Colonic mucosa (tissue), 4 donors: ENCODE measurements around the gene RALGPS1. TPM values are rescaled to one million over a fixed set of nuclear protein-coding genes. Genes with fewer than 3 reads are reported as not detected.

Experiments
- DNase-seq: peaks from one replicate; pipeline ENCODE4 v3.0.0-alpha.2; 2020
- H3K27ac ChIP-seq: fragments of 200-600 bp; one replicate; pipeline ENCODE4 v1.8.0; 2021
- H3K27me3 ChIP-seq: fragments of 200-600 bp; one replicate; pipeline ENCODE4 v1.8.0; 2021
- H3K36me3 ChIP-seq: fragments of 200-600 bp; one replicate; pipeline ENCODE4 v1.8.0; 2021
- H3K4me1 ChIP-seq: fragments of 200-600 bp; one replicate; pipeline ENCODE4 v1.8.0; 2021; ENCODE audit warnings: mild to moderate bottlenecking
- H3K4me3 ChIP-seq: fragments of 200-600 bp; one replicate; pipeline ENCODE4 v1.8.0; 2021
- H3K9ac ChIP-seq, 2 donors: one replicate each; pipeline ENCODE4 v1.7.0; 2013; ENCODE audit warnings: control low read depth in 2 of 2, low read depth in 2 of 2, low read length in 2 of 2
- H3K9me3 ChIP-seq: fragments of 200-600 bp; one replicate; pipeline ENCODE4 v1.8.0; 2021
- intact Hi-C: fragments of 100-400 bp; cut with DNase I; formaldehyde crosslinking; loops from one replicate; pipeline ENCODE4 v1.14.1; 2022
- total RNA-seq, 2 donors: library from RNA; stranded (reverse); fragmentation: NEBNext Ultra II Directional in 1 of 2; extraction: Animal tissue kit (Norgen Biotek cat#: 25700) in 1 of 2; gene quantifications; one replicate each; pipeline ENCODE4 v1.2.1, GENCODE V29; 2021
- TF ChIP-seq, protein P1 (sequence below): fragments of 200-600 bp; IDR thresholded peaks from one replicate; pipeline ENCODE4 v1.8.0; 2022; ENCODE audit warnings: antibody characterized with exemption, mild to moderate bottlenecking
- donor health status: healthy.
- donor health status: DM: no; HTN: no; CAD: no.
- donor health status: DM: no; HTN: no; CAD: no.

RALGPS1 gene
- total RNA-seq, 2 donors from 2014 or later = 22.6 to 27.2 TPM

- H3K9ac ChIP-seq = no peak overlapping the region
- no peak overlapping the region for H3K27ac ChIP-seq
Measured at GRCh38 chr9:127258606-127259471, 344.3 kb downstream of the RALGPS1 start.

GRCh38 chr9:127262602-127263001 is 348.0 kb downstream of the RALGPS1 start:
- Histone ChIP-seq H3K27me3 (no peaks in the 10 kb centered on the region), H3K4me3 (no peak overlapping the region), H3K4me1 (no peaks in the 10 kb centered on the region), H3K36me3 (no peaks in the 10 kb centered on the region), H3K9ac (no peak overlapping the region), H3K27ac (no peak overlapping the region), H3K9me3 (no peaks in the 10 kb centered on the region)
- TF ChIP-seq, protein P1, sequence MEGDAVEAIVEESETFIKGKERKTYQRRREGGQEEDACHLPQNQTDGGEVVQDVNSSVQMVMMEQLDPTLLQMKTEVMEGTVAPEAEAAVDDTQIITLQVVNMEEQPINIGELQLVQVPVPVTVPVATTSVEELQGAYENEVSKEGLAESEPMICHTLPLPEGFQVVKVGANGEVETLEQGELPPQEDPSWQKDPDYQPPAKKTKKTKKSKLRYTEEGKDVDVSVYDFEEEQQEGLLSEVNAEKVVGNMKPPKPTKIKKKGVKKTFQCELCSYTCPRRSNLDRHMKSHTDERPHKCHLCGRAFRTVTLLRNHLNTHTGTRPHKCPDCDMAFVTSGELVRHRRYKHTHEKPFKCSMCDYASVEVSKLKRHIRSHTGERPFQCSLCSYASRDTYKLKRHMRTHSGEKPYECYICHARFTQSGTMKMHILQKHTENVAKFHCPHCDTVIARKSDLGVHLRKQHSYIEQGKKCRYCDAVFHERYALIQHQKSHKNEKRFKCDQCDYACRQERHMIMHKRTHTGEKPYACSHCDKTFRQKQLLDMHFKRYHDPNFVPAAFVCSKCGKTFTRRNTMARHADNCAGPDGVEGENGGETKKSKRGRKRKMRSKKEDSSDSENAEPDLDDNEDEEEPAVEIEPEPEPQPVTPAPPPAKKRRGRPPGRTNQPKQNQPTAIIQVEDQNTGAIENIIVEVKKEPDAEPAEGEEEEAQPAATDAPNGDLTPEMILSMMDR = no peak
- DNase-seq = no peak
- intact Hi-C loops = no loop called here

More at GRCh38 chr9:127258606-127259471, 344.3 kb downstream of the RALGPS1 start:
- no peaks in the 10 kb centered on the region for H3K27me3 ChIP-seq
- no peak for DNase-seq
- no peaks in the 10 kb centered on the region for H3K4me1 ChIP-seq
- H3K9me3 ChIP-seq = no peaks in the 10 kb centered on the region
- intact Hi-C loops = no loop called here
- H3K36me3 ChIP-seq = no peaks in the 10 kb centered on the region
- TF ChIP-seq, protein P1 = no peak
- H3K4me3 ChIP-seq = no peak overlapping the region

DNA sequence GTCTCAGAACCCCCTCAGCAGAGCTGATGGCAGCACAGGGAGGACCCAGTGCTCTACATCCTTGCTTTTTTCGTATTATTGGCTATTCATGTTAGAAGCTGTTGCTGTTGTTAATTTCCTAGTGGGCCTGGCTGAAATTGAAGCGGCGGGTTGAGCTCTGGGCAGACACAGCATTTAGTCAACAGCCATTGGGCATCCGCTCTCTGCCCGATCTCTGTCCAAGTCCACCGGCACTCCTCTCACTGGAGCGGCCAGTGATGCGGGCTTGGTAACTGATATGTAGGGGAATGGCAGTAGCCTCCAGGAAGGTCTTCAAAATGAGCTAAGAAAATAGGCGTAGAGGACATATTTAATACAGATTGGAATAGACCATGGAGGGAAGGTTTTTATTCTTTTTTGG is 348.7 kb downstream of the RALGPS1 start:
- H3K4me1 ChIP-seq = no peaks in the 10 kb centered on the region
- no peaks in the 10 kb centered on the region for H3K9me3 ChIP-seq
- DNase-seq = no peak
- no peaks in the 10 kb centered on the region for H3K27me3 ChIP-seq
- intact Hi-C loops = no loop called here
- H3K36me3 ChIP-seq = no peaks in the 10 kb centered on the region
- no peak overlapping the region for H3K27ac ChIP-seq
- TF ChIP-seq, protein P1 = no peak
- H3K4me3 ChIP-seq = no peak overlapping the region
- H3K9ac ChIP-seq = no peak overlapping the region

- H3K4me1 ChIP-seq = no peaks in the 10 kb centered on the region
- TF ChIP-seq, protein P1 = no peak
- no peaks in the 10 kb centered on the region for H3K9me3 ChIP-seq
- H3K9ac ChIP-seq = no peak overlapping the region
- intact Hi-C loops = no loop called here
- H3K4me3 ChIP-seq = no peak overlapping the region
- DNase-seq = no peak
- no peak overlapping the region for H3K27ac ChIP-seq
- no peaks in the 10 kb centered on the region for H3K27me3 ChIP-seq
- no peaks in the 10 kb centered on the region for H3K36me3 ChIP-seq
Measured at GRCh38 chr9:127263664-127264063, 349.1 kb downstream of the RALGPS1 start.

DNA sequence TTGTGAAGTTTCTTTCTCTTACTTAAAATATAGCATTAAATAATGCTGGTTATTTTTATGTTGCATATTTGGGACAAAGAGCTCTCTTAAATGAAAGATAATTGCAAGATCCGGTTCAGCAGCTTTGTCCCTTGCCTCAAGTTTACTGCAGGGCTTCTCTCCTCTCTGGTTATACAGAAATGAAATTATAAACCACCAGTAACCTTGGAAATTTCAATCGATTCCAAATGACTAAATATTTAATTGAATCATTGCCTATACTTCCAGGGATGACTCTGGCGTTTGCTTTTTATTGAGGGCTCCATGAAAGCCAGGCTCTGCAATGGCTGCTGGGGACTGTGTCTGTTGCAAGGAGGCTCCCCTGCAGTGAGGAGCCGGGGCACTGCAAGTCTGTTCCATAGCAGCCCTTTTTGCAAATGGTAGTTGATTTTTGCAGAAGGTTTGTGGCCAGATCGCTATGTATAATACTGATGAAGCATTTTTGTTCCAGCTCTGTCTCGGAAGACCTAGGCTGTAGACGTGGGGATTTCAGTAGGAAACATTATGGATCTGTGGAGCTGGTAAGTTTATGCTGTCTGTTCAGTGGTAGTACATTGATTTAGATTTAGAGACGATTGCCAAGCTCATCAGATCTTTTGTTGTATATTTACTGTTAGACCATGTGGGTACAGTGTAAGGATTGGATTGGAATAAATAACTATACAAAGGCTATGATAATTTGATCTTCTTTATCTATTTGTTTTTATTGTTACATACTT is 350.1 kb downstream of the RALGPS1 start, which contains the start of gene GARNL3:
TSS of gene GARNL3 (plus strand) at position 313 of the 758 bp plus-strand sequence. CDS start at position 417, 104 bp downstream.
- Histone ChIP-seq H3K4me1 (no peaks in the 10 kb centered on the region), H3K9ac (no peak within 1 kb of the TSS), H3K27me3 (no peaks in the 10 kb centered on the region), H3K9me3 (no peaks in the 10 kb centered on the region), H3K4me3 (no peak within 1 kb of the TSS), H3K27ac (no peak within 1 kb of the TSS), H3K36me3 (no peaks in the 10 kb centered on the region)
- no peak for DNase-seq
- intact Hi-C loops = no loop called here
- TF ChIP-seq, protein P1 = no peak
